Neural crest cell (in vitro differentiated cells): ENCODE measurements around the gene ZNF79. TPM values are rescaled to one million over a fixed set of nuclear protein-coding genes. Genes with fewer than 3 reads are reported as not detected.

Experiments used
- DNase-seq: peaks from one replicate; pipeline ENCODE4 v3.0.0; 2021; ENCODE audit warnings: low read depth, mixed read lengths, low spot score
- H3K27ac Mint-ChIP-seq: one replicate; pipeline ENCODE4 v1.8.0; 2021; ENCODE audit warnings: mild to moderate bottlenecking, mixed read lengths; ENCODE audit not compliant: unreplicated experiment
- H3K27me3 Mint-ChIP-seq: 2 replicates; pipeline ENCODE4 v1.8.0; 2021; ENCODE audit warnings: low read depth, mild to moderate bottlenecking, mixed read lengths
- H3K36me3 Mint-ChIP-seq: 2 replicates; pipeline ENCODE4 v1.8.0; 2021; ENCODE audit warnings: low read depth, mild to moderate bottlenecking, mixed read lengths
- H3K4me1 Mint-ChIP-seq: 2 replicates; pipeline ENCODE4 v1.8.0; 2021; ENCODE audit warnings: mixed read lengths
- H3K4me3 Mint-ChIP-seq: one replicate; pipeline ENCODE4 v1.8.0; 2021; ENCODE audit warnings: mild to moderate bottlenecking, mixed read lengths
- H3K9me3 Mint-ChIP-seq: 2 replicates; pipeline ENCODE4 v1.8.0; 2021; ENCODE audit warnings: mixed read lengths
- CTCF ChIP-seq: fragments of 200-600 bp; sonication (generic); conservative IDR thresholded peaks from 2 replicates; pipeline ENCODE4 v1.5.0; 2021; ENCODE audit warnings: antibody characterized with exemption, mild to moderate bottlenecking
- total RNA-seq: library from RNA; stranded (reverse); gene quantifications from 2 replicates; pipeline ENCODE4 v1.2.1, GENCODE V29; 2021

Gene ZNF79
- total RNA-seq, 1 donor from 2014 or later: 13.2 TPM

GRCh38 chr9:127448112-127448805, 24.1 kb downstream of the ZNF79 start:
- H3K4me3 Mint-ChIP-seq: peak overlapping the region; percentile 99
- DNase-seq: no peak
- TF ChIP-seq CTCF: no peak
- H3K27me3 Mint-ChIP-seq: peaks cover 2% of the 10 kb centered on the region
- H3K36me3 Mint-ChIP-seq: peaks cover 72% of the 10 kb centered on the region
- no peak overlapping the region for H3K27ac Mint-ChIP-seq
- H3K4me1 Mint-ChIP-seq: peaks cover 46% of the 10 kb centered on the region
- peaks cover 5% of the 10 kb centered on the region for H3K9me3 Mint-ChIP-seq

GRCh38 chr9:127449332-127449966, 25.3 kb downstream of the ZNF79 start:
- TF ChIP-seq CTCF: no peak
- Mint-ChIP-seq H3K27me3 (peaks cover 2% of the 10 kb centered on the region), H3K4me1 (peaks cover 46% of the 10 kb centered on the region), H3K36me3 (peaks cover 63% of the 10 kb centered on the region), H3K9me3 (peaks cover 2% of the 10 kb centered on the region), H3K4me3 (peak overlapping the region; percentile 99), H3K27ac (peak overlapping the region; percentile 88)
- DNase-seq: no peak

GRCh38 chr9:127450243-127450760, 26.1 kb downstream of the ZNF79 start:
- DNase-seq: no peak
- Mint-ChIP-seq H3K9me3 (no peaks in the 10 kb centered on the region), H3K27me3 (peaks cover 2% of the 10 kb centered on the region), H3K27ac (peak overlapping the region; percentile 97), H3K36me3 (peaks cover 55% of the 10 kb centered on the region), H3K4me1 (peaks cover 46% of the 10 kb centered on the region), H3K4me3 (peak overlapping the region; percentile 99)
- TF ChIP-seq CTCF: no peak

GRCh38 chr9:127450830-127451607, 26.8 kb downstream of the ZNF79 start, which contains the start of the genes LRSAM1 and RPL12:
Gene LRSAM1, plus strand, starts transcription at chr9:127451510. Its CDS starts 3,018 bp downstream, at chr9:127454528.
Gene RPL12, minus strand, starts transcription at chr9:127451406. Its CDS starts 89 bp downstream, at chr9:127451317.
- peak; percentile 100 for DNase-seq
- Mint-ChIP-seq H3K4me3 (peak within 1 kb of the TSS; percentile 99), H3K27ac (peak within 1 kb of the TSS; percentile 98), H3K36me3 (peaks cover 50% of the 10 kb centered on the region), H3K4me1 (peaks cover 46% of the 10 kb centered on the region), H3K27me3 (peaks cover 2% of the 10 kb centered on the region), H3K9me3 (no peaks in the 10 kb centered on the region)
- TF ChIP-seq CTCF: peak; percentile 16

GRCh38 chr9:127451608-127451857, 27.4 kb downstream of the ZNF79 start:
- H3K36me3 Mint-ChIP-seq: peaks cover 45% of the 10 kb centered on the region
- no peak for TF ChIP-seq CTCF
- H3K27ac Mint-ChIP-seq: peak overlapping the region; percentile 98
- H3K4me3 Mint-ChIP-seq: peak overlapping the region; percentile 99
- H3K4me1 Mint-ChIP-seq: peaks cover 46% of the 10 kb centered on the region
- no peaks in the 10 kb centered on the region for H3K9me3 Mint-ChIP-seq
- no peak for DNase-seq
- peaks cover 2% of the 10 kb centered on the region for H3K27me3 Mint-ChIP-seq
